SK-N-SH treated with all-trans-retinoic acid at 6 μM for 48 hours (cell line): ENCODE data around the gene RAPGEF1.

Experiments used
- PATZ1 ChIP-seq: fragments of 250-450 bp; sonication (Bioruptor Pico); IDR thresholded peaks from 2 replicates; pipeline ENCODE4 v1.8.0; 2020; ENCODE audit warnings: mild to moderate bottlenecking, moderate library complexity, borderline replicate concordance
- ZFP3 ChIP-seq: fragments of 250-450 bp; sonication (Bioruptor Pico); IDR thresholded peaks from 2 replicates; pipeline ENCODE4 v1.5.0; 2020; ENCODE audit warnings: mild to moderate bottlenecking, moderate library complexity

DNA sequence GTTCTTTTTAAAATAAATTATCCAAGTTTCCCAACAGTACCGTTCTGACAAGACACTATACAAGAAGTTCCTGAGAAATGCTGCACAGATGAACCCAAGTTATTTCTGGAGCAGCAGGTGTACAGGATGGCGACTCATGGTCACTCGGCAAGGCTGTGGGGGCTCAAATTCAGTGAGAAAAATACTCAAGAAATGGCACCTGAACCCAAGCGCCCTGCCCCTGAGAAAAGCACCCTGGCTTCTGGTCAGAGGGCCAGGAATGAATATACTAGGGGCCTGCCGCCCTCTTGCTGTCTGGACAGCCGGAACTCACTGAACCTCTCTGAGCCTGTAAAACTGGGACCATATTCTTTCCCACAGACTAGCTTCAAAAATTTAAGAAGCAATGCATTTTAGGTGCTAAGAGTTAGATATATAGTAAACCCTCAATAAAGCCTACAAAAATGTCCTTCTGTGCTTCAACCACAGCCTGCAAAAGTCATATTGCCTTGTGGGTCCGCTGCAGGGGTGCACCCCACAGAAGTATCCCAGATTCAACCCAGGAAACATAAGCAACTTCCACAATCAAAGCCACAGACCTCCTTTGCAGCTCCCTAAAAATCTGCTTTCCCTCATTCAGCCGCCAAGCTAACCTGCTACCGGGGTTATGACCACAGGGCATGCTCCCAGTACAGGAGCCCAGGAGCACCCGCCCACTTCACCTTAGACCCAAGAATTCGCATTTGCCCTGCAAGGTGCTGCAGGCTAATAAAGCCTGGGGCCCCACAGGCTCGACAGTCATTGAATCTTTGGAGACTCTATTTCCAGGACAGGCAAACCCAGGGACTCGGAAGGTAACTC lies 1.4 kb downstream of the RAPGEF1 start:
- TF ChIP-seq ZFP3 (CRISPR knock-in tag) (no peak), PATZ1 (no peak)
